ENCODE data around the gene NFAT5. TPM values are rescaled to one million over a fixed set of nuclear protein-coding genes. Genes with fewer than 3 reads are reported as not detected.

NFAT5 gene
- total RNA-seq, 1 donor from 2014 or later: 56.7 TPM

GRCh38 chr16:69706975-69707340 is 141.2 kb downstream of the NFAT5 start:
- TF ChIP-seq CTCF (IDR thresholded peaks at IDR 0.05): no peak
- H3K9me3 ChIP-seq: no peaks in the 10 kb centered on the region
- H3K4me3 ChIP-seq: no peak overlapping the region
- no peak overlapping the region for H3K27ac ChIP-seq
- DNase-seq (no peak), ATAC-seq (peak in 1 of 2 donors; percentile 33)
- no peaks in the 10 kb centered on the region for H3K27me3 ChIP-seq (ENCODE audit: low read depth)
- intact Hi-C loops (cut with DNase I): no loop called here
- peaks cover 17% of the 10 kb centered on the region for H3K4me1 ChIP-seq
- H3K36me3 ChIP-seq: peaks cover 30% of the 10 kb centered on the region

DNA sequence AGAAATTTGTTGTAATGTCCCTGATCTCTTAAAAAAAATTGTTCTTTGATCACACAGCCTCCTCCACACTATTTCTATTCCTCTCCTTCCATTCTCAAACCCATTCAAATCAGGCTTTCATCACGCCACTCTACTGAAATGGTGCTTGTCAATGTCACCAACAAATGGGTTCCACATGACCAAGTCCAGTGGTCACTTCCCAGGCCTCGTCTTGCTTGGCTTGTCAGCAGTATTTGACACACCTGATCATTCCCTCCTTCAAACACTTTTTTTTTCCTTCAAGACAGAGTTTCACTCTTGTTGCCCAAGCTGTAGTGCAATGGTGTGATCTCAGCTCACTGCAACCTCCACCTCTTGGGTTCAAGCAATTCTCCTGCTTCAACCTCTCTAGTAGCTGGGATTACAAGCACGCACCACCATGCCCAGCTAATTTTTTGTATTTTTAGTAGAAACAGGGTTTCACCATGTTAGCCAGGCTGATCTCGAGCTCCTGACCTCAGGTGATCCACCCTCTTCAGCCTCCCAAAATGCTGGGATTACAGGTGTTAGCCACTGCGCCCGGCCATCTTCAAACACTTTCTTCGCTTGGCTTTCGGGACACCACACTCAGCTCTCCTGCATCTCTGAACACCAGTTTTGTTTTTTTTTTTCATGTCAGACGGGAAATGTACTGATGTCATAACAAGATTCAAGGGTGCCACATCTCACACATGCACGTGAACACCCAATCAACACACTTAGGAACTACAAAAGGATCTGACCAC is 142.3 kb downstream of the NFAT5 start:
- intact Hi-C loops (cut with DNase I): no loop called here
- H3K27me3 ChIP-seq (ENCODE audit: low read depth): no peaks in the 10 kb centered on the region
- DNase-seq: no peak

GRCh38 chr16:69709456-69710084 is 143.8 kb downstream of the NFAT5 start:
- intact Hi-C loops (cut with DNase I): no loop called here
- Histone ChIP-seq H3K36me3 (peaks cover 42% of the 10 kb centered on the region), H3K9me3 (no peaks in the 10 kb centered on the region), H3K27me3 (ENCODE audit: low read depth) (no peaks in the 10 kb centered on the region), H3K4me3 (no peak overlapping the region), H3K27ac (no peak overlapping the region), H3K4me1 (peaks cover 17% of the 10 kb centered on the region)
- TF ChIP-seq CTCF (IDR thresholded peaks at IDR 0.05): peak; percentile 65
- peak; percentile 59 to 64 for ATAC-seq
- no peak for DNase-seq

More for the DNA sequence above, 142.3 kb downstream of the NFAT5 start:
- Histone ChIP-seq H3K4me1 (peaks cover 17% of the 10 kb centered on the region), H3K27ac (no peak overlapping the region), H3K36me3 (peaks cover 36% of the 10 kb centered on the region), H3K9me3 (no peaks in the 10 kb centered on the region), H3K4me3 (no peak overlapping the region)
- TF ChIP-seq CTCF (IDR thresholded peaks at IDR 0.05): no peak
- no peak for ATAC-seq

GRCh38 chr16:69711115-69711740 is 145.5 kb downstream of the NFAT5 start:
- Histone ChIP-seq H3K9me3 (no peaks in the 10 kb centered on the region), H3K27me3 (ENCODE audit: low read depth) (no peaks in the 10 kb centered on the region), H3K4me1 (peaks cover 15% of the 10 kb centered on the region), H3K27ac (no peak overlapping the region), H3K36me3 (peaks cover 55% of the 10 kb centered on the region), H3K4me3 (no peak overlapping the region)
- ATAC-seq: peak; percentile 67 to 84
- DNase-seq: no peak
- no peak for TF ChIP-seq CTCF (IDR thresholded peaks at IDR 0.05)
- intact Hi-C loops (cut with DNase I): no loop called here

DNA sequence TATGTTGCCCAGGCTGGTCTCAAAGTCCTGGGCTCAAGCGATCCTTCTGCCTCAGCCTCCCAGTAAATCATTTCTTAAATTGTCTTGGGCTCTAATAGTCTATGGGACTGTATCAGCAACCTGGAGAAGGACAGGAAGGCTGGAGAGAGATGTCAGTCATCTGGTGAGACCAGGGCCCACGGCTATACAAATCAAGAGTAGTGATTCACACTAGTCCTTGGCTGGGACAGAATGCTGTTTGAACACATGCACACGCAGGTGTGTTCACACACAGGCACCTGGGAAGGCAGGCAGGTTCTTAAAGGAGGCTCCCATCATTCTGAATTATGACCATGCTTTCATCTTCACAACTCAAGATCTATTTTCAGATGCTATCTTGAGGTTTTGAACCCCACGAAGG is 146.5 kb downstream of the NFAT5 start:
- Histone ChIP-seq H3K4me3 (no peak overlapping the region), H3K9me3 (no peaks in the 10 kb centered on the region), H3K27ac (no peak overlapping the region), H3K4me1 (peaks cover 8% of the 10 kb centered on the region), H3K27me3 (ENCODE audit: low read depth) (no peaks in the 10 kb centered on the region), H3K36me3 (peaks cover 65% of the 10 kb centered on the region)
- TF ChIP-seq CTCF (IDR thresholded peaks at IDR 0.05): no peak
- intact Hi-C loops (cut with DNase I): no loop called here
- no peak for ATAC-seq
- no peak for DNase-seq

Measured in lower lobe of right lung (tissue), 2 donors.